ENCODE data around the gene UTS2B. TPM values are rescaled to one million over a fixed set of nuclear protein-coding genes. Genes with fewer than 3 reads are reported as not detected.

Gene UTS2B
- polyA plus RNA-seq, 1 of the 3 experiments (the other 2 are of a cell fraction): 0.03 TPM

GRCh38 chr3:191240486-191240885 lies 89.8 kb downstream of the UTS2B start:
- DNase-seq: no peak
- no peaks in the 10 kb centered on the region for H4K20me1 ChIP-seq (ENCODE audit: insufficient read depth)
- no peak overlapping the region for H2AFZ ChIP-seq (ENCODE audit: low read depth)
- POLR2A ChIA-PET: no interaction called here
- H3K27me3 ChIP-seq (ENCODE audit: insufficient read depth): no peaks in the 10 kb centered on the region
- no peak overlapping the region for H3K4me2 ChIP-seq
- no peaks in the 10 kb centered on the region for H3K79me2 ChIP-seq (ENCODE audit: insufficient read depth)
- H3K27ac ChIP-seq (ENCODE audit: low read depth in 2 of 2, low read length in 1 of 2): no peak overlapping the region
- TF ChIP-seq ELF1 (IDR thresholded peaks at IDR 0.05) (no peak), MAX (IDR thresholded peaks at IDR 0.05; ENCODE audit: low read depth) (no peak), REST (IDR thresholded peaks at IDR 0.05; ENCODE audit: low read depth, low read length) (no peak), RXRA (IDR thresholded peaks at IDR 0.05; ENCODE audit: borderline replicate concordance, low read depth) (no peak), EZH2phosphoT487 (IDR thresholded peaks at IDR 0.05; ENCODE audit: borderline replicate concordance, low read depth) (no peak), MXI1 (IDR thresholded peaks at IDR 0.05; ENCODE audit: low read depth, low read length) (no peak), SMC3 (IDR thresholded peaks at IDR 0.05; ENCODE audit: low read depth, low read length) (no peak), ZBTB33 (IDR thresholded peaks at IDR 0.05; ENCODE audit: borderline replicate concordance, low read depth) (no peak), TAF1 (IDR thresholded peaks at IDR 0.05; ENCODE audit: borderline replicate concordance, low read depth, low read length) (no peak), IRF3 (IDR thresholded peaks at IDR 0.05; ENCODE audit: low read depth, low read length) (no peak), NRF1 (IDR thresholded peaks at IDR 0.05; ENCODE audit: low read depth, low read length) (no peak), GATA2 (CRISPR knock-in tag; IDR thresholded peaks at IDR 0.05) (no peak)
- CTCF ChIA-PET: no interaction called here
- peaks cover 0 to 31% of the 10 kb centered on the region in 2 experiments; a peak in 1 of 4 replicates for H3K4me1 ChIP-seq (ENCODE audit: control insufficient read depth in 1 of 2, insufficient read depth in 2 of 2, low read depth in 1 of 2, low read length in 1 of 2)
- no peaks in the 10 kb centered on the region for H3K36me3 ChIP-seq (replicated peaks in 1 of 2; ENCODE audit: control insufficient read depth in 1 of 2, insufficient read depth in 2 of 2, low read length in 1 of 2)
- 70% methylated on average over 5 of the region's 5 CpGs for WGBS (ENCODE audit: low lambda C conversion rate)
- H3K4me3 ChIP-seq (ENCODE audit: low read depth in 2 of 2, low read length in 1 of 2): no peak overlapping the region
- H3F3A ChIP-seq (replicated peaks; ENCODE audit: insufficient read depth): peaks cover 11% of the 10 kb centered on the region
- no peak overlapping the region for H3K9ac ChIP-seq
- no peaks in the 10 kb centered on the region for H3K9me3 ChIP-seq
- no peaks in the 10 kb centered on the region for H3K9me2 ChIP-seq
